ENCODE data around the gene MEIOC. TPM values are rescaled to one million over a fixed set of nuclear protein-coding genes. Genes with fewer than 3 reads are reported as not detected.

Gene MEIOC
- total and polyA plus RNA-seq, 2 donors (not counting 1 experiment from before 2014, with no cell fraction given) = 0.12 TPM; not detected in 1

- TF ChIP-seq CTCF (IDR thresholded peaks at IDR 0.05) = no peak
- no peak for TF ChIP-seq EZH2 (IDR thresholded peaks at IDR 0.05; ENCODE audit: borderline replicate concordance, insufficient read depth, low read depth, low read length, poor library complexity, severe bottlenecking)
- no peak overlapping the region for H3K4me3 Mint-ChIP-seq
- H3K27ac Mint-ChIP-seq = no peak overlapping the region
- peaks cover 26% of the 10 kb centered on the region for H3K27me3 Mint-ChIP-seq
- 93% methylated on average over 8 of the region's 10 CpGs for WGBS (ENCODE audit: insufficient coverage)
- ATAC-seq (ENCODE audit: low read depth) (no peak), DNase-seq (no peak)
- CTCF ChIA-PET = no interaction called here
- intact Hi-C loops (cut with micrococcal nuclease) = no loop called here
- POLR2A ChIA-PET = no interaction called here
- no peaks in the 10 kb centered on the region for H4K20me1 ChIP-seq (ENCODE audit: control insufficient read depth, insufficient read depth, low read length, poor library complexity, severe bottlenecking)
- H3K4me1 Mint-ChIP-seq = no peaks in the 10 kb centered on the region
- H3K4me2 ChIP-seq (replicated peaks; ENCODE audit: low read depth, low read length, poor library complexity, severe bottlenecking) = no peak overlapping the region
- peaks cover 0 to 7% (median 0%) of the 10 kb centered on the region in 4 experiments for H3K27me3 ChIP-seq (replicated peaks in 1 of 4; ENCODE audit: control extremely low read depth in 1 of 4, control insufficient read depth in 3 of 4, insufficient read depth in 4 of 4, low read length in 3 of 4)
- H2AFZ ChIP-seq (ENCODE audit: insufficient read depth, low read depth, low read length, poor library complexity, severe bottlenecking) = no peak overlapping the region
- H3K79me2 ChIP-seq (ENCODE audit: control insufficient read depth, insufficient read depth, low read length) = no peaks in the 10 kb centered on the region
- H3K4me3 ChIP-seq (ENCODE audit: control extremely low read depth in 1 of 5, extremely low read depth in 1 of 5, insufficient read depth in 1 of 5, low read depth in 2 of 5, low read length in 4 of 5) = no peak overlapping the region
- H3K4me1 ChIP-seq (ENCODE audit: control insufficient read depth in 2 of 2, insufficient read depth in 2 of 2, low read length in 2 of 2) = no peaks in the 10 kb centered on the region
- H3K9me3 ChIP-seq (ENCODE audit: control extremely low read depth in 1 of 3, control insufficient read depth in 2 of 3, insufficient read depth in 1 of 3, low read length in 2 of 3) = no peaks in the 10 kb centered on the region
- no peak overlapping the region for H3K9ac ChIP-seq (ENCODE audit: low read length)
- H3K27ac ChIP-seq (ENCODE audit: low read length in 2 of 2) = no peak overlapping the region
- no peaks in the 10 kb centered on the region for H3K36me3 ChIP-seq (replicated peaks in 1 of 2; ENCODE audit: control extremely low read depth in 1 of 2, control insufficient read depth in 1 of 2, extremely low read depth in 1 of 2, insufficient read depth in 2 of 2, low read length in 1 of 2)
- no peaks in the 10 kb centered on the region for H3K9me3 Mint-ChIP-seq (ENCODE audit: insufficient read depth)
Measured at GRCh38 chr17:44607836-44608690, 48.2 kb upstream of the MEIOC start.

GRCh38 chr17:44608727-44609435 is 47.4 kb upstream of the MEIOC start:
- Histone ChIP-seq H3K4me2 (replicated peaks; ENCODE audit: low read depth, low read length, poor library complexity, severe bottlenecking) (no peak overlapping the region), H3K9ac (ENCODE audit: low read length) (no peak overlapping the region), H3K27ac (ENCODE audit: low read length in 2 of 2) (no peak overlapping the region), H3K9me3 (ENCODE audit: control extremely low read depth in 1 of 3, control insufficient read depth in 2 of 3, insufficient read depth in 1 of 3, low read length in 2 of 3) (no peaks in the 10 kb centered on the region), H3K79me2 (ENCODE audit: control insufficient read depth, insufficient read depth, low read length) (no peaks in the 10 kb centered on the region), H3K36me3 (replicated peaks in 1 of 2; ENCODE audit: control extremely low read depth in 1 of 2, control insufficient read depth in 1 of 2, extremely low read depth in 1 of 2, insufficient read depth in 2 of 2, low read length in 1 of 2) (no peaks in the 10 kb centered on the region), H3K4me3 (ENCODE audit: control extremely low read depth in 1 of 5, extremely low read depth in 1 of 5, insufficient read depth in 1 of 5, low read depth in 2 of 5, low read length in 4 of 5) (no peak overlapping the region), H2AFZ (ENCODE audit: insufficient read depth, low read depth, low read length, poor library complexity, severe bottlenecking) (no peak overlapping the region), H4K20me1 (ENCODE audit: control insufficient read depth, insufficient read depth, low read length, poor library complexity, severe bottlenecking) (no peaks in the 10 kb centered on the region), H3K27me3 (replicated peaks in 1 of 4; ENCODE audit: control extremely low read depth in 1 of 4, control insufficient read depth in 3 of 4, insufficient read depth in 4 of 4, low read length in 3 of 4) (peaks cover 0 to 9% (median 0%) of the 10 kb centered on the region in 4 experiments), H3K4me1 (ENCODE audit: control insufficient read depth in 2 of 2, insufficient read depth in 2 of 2, low read length in 2 of 2) (peaks cover under 1% of the 10 kb centered on the region in 2 donors)
- CTCF ChIA-PET = no interaction called here
- Mint-ChIP-seq H3K4me1 (peaks cover 2% of the 10 kb centered on the region), H3K4me3 (no peak overlapping the region), H3K9me3 (ENCODE audit: insufficient read depth) (no peaks in the 10 kb centered on the region), H3K27ac (no peak overlapping the region), H3K27me3 (peaks cover 30% of the 10 kb centered on the region)
- ATAC-seq (ENCODE audit: low read depth) = no peak
- no peak for DNase-seq
- intact Hi-C loops (cut with micrococcal nuclease) = no loop called here
- WGBS (ENCODE audit: insufficient coverage) = 88% methylated on average over 6 of the region's 6 CpGs
- POLR2A ChIA-PET = no interaction called here
- TF ChIP-seq CTCF (IDR thresholded peaks at IDR 0.05) (no peak), EZH2 (IDR thresholded peaks at IDR 0.05; ENCODE audit: borderline replicate concordance, insufficient read depth, low read depth, low read length, poor library complexity, severe bottlenecking) (no peak)

Measured in B cell (primary cell).